ENCODE results near the gene FSD1L.
"Not testable (repeated sequence)": the region's sequence is repeated elsewhere in the genome, so short reads cannot be mapped to it uniquely, and the experiment has no call there.

Gene FSD1L

DNA sequence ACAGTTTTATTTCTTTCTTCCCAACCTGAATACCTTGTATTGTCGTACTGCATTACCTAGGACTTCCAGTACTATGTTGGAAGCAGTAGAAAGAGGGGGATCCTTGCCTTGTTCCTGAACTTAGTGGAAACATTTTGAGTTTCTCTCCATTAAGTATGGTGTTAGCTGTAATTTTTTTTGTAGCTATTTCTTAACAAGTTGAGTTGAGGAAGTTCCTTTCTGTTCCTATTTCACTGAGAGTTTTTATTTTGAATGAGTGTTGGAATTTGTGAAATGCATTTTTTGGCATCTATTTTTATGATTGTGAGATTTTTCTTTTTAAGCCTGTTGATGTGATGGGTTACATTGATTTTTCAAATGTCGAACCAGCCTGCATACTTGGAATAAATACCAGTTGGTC, 49.0 kb downstream of the FSD1L start:
- no peak for DNase-seq

DNA sequence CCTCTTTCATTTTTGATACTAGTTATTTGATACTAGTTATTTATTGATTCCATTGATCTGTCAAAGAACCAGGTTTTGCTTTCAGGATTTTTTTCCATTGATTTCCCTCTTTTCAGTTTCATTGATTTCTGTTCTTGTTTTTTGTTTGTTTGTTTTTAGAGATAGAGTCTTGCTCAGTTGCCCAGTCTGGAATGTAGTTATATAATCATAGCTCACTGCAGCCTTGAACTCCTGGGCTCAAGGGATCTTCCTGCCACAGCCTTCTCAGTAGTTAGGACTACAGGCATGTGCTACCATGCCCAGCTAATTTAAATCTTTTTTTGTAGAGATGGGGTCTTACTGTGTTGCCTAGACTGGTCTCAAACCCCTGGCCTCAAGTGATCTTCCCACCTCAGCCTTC, 49.9 kb downstream of the FSD1L start:
- DNase-seq, result no peak

- no peak for DNase-seq
Observed at GRCh38 chr9:105500108-105500766, 52.4 kb downstream of the FSD1L start.

DNA sequence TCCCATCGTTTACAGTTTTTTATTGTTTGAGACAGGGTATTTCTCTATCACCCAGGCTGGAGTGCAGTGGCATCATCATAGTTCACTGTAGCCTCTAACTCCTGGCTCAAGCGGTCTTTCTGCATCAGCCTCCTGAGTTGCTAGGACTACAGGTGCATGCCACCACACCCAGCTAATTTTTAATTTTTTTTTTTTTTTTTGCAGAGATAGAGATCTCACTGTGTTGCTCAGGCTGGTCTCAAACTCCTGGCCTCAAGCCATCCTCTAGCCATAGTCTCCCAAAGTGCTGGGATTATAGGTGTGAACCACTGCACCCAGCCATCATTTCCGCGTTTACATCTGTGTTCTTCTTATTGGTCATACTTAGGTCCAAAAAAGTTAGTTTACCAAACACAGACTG, 53.6 kb downstream of the FSD1L start:
- DNase-seq, result no peak

DNA sequence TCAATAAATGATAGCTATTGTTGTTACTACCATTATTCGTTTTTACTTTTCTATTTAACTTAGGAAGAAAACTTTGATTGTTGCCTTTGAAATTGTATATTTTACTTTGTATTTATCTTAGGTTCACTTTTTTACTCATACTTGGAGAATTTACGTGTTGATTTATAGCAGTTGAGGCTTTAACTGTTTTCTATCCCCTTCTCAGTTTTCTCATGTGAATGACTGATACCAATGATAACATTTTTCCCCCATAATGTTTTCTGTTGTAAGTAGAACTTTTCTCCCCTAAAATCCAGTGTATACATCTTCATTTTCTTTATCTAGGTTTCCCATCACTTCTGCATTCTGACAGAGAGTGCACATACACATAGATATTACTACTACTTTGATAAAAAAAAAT, 54.4 kb downstream of the FSD1L start:
- no peak for DNase-seq

DNA sequence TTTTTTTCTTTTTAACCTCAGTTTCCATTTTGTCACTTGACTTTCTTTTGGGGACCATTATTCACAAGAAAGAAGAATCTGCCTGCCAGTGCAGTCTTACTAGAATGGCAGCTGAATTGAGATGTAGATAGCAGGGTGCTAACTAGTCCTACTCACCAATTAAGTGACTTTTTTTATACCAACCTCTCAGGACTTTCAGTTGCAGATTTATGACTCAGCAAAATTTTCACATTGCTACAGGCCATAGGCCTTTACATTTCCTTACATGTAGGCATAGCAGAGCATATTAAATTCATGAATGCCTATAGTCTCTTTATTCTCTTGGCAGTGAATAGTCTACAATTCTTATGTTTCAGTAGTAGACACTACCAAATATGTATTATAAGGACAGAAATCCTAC, 56.0 kb downstream of the FSD1L start:
- DNase-seq, result no peak

GRCh38 chr9:105507096-105507790, 59.4 kb downstream of the FSD1L start:
- no peak for DNase-seq

- DNase-seq, result no peak
Observed at GRCh38 chr9:105508530-105508929, 60.7 kb downstream of the FSD1L start.

DNA sequence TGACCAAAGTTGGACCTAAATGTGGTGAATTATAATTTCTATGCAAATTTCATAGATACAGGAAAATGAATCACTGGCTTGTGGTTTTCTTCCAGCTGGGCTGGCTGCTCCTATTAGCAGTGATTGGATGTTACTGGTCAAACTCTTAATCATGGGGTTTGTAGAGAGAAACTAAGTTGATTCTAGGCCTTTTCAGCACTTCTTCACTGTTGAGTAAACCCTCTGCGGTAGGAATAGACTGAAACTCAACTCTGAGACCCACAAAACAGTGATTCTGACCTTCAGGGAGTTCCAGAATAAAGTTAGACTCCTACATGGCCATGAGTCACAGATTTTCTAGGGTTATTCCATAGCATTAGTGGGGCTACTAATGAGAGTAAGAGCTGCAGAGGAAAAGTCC, 62.2 kb downstream of the FSD1L start:
- no peak for DNase-seq

DNA sequence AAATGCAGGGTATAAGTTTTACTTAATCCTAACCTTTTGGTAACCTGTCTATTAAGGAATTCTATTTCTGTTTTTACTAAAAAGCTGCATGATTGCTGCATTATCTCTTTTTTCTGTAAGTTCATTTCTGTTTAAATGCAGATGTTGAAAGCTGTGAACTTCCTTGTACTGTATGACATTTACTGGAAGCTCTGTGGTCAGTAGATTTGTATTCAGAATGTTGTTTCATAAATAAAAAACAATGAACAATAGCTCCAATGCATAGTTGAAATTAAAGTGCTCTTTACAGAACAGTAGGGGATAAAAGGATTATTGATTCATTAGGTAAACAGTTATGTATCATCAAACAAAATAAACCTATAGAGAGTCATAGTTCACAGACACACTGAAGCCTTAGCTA, 63.6 kb downstream of the FSD1L start:
- no peak for DNase-seq

DNA sequence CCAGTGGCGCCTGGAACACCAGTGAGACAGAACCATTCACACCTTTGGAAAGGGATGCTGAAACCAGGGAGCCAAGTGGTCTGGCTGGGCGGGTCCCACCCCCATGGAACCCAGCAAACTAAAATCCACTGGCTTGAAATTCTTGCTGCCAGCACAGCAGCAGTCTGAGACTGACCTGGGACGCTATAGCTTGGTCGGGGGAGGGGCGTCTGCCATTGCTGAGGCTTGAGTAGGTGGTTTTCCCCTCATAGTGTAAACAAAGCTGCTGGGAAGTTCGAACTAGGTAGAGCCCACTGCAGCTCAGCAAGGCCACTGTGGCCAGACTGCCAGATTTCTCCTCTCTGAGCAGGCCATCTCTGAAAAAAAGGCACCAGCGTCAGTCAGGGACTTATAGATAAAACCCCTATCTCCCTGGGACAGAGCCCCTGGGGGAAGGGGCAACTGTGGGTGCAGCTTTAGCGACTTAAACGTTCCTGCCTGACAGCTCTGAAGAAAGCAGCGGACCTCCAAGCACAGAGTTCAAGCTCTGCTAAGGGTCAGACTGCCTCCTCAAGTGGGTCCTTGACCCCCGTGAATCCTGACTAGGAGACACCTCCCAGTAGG, 68.1 kb downstream of the FSD1L start:
- DNase-seq, result no peak

DNA sequence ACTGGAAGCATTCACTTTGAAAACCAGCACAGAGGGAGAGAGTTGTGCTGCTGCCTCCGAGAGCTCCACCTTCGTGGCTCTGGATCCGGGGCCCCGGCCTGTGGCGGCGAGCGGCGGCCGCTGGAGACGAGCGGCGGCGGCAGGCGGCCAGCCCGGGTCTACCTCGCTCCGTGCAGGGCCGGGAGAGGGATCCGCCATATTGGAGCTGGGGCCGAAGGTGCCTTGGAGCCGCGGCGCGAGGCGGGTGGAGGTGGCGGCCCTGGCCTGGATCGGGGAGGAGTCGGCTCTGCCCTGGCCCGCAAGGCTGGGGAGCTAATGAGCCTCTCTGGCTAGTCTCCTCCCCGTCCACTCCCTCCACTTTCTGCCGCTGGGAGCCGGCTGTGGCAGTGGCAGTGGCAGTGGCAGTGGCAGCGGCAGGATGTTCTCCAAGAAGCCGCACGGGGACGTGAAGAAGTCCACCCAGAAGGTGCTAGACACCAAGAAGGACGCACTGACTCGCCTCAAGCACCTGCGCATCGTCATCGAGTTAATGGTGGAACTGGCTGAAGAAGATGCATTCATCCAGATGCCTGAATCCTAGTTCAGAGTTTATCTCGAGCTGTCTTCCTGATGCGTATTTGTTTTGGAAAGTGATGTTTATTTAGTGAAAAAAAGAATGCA, 72.0 kb downstream of the FSD1L start:
- peak; percentile 34 for DNase-seq

GRCh38 chr9:105520992-105521391, 73.2 kb downstream of the FSD1L start:
- not testable (repeated sequence) for DNase-seq

DNA sequence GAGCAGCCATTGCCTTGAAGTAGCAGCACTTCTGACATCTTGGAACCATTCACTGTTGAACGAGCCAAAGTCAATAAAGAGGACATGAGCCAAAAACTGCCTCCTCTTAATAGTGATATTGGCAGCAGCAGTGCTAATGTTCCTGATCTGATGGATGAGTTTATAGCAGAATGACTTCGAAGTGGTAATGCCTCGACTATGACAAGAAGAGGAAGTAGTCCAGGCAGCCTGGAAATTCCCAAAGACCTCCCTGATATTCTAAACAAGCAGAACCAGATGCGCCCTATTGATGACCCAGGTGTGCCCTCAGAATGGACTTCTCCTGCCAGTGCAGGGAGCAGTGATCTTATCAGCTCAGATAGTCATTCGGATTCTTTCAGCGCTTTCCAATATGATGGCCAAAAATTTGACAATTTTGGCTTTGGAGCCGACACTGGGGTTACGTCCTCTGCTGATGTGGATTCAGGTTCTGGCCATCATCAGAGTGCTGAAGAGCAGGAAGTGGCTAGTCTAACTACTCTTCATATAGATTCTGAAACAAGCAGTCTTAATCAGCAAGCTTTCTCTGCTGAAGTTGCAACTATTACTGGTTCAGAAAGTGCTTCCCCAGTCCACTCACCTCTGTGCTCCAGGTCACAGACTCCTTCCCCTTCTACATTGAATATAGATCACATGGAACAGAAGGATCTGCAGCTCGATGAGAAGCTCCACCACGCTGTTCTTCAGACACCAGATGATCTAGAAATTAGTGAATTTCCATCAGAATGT, 75.0 kb downstream of the FSD1L start:
- DNase-seq, result not testable (repeated sequence)

- no peak for DNase-seq
Observed at GRCh38 chr9:105531530-105531929, 83.7 kb downstream of the FSD1L start.

- no peak for DNase-seq
Observed at GRCh38 chr9:105535920-105536668, 88.3 kb downstream of the FSD1L start.

- DNase-seq, result no peak
Observed at GRCh38 chr9:105539452-105539851, 91.6 kb downstream of the FSD1L start.

DNA sequence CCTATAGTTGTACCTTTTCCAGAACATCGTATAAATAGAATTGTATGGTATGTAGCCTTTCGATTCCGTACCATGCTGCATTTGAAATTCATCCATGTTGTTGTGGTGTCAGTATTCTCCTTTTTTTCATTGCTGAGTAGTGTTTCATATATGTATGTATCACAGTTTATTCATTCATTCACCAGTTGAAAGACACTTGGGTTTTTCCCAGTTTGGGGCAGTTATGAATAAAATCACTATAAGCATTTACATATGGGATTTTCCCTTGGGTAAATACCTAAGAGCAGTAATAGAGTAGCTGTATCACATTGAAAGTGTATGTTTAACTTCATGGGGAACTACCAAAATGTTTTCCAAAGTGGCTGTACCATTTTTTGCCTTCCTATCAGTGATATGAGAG, 94.0 kb downstream of the FSD1L start:
- DNase-seq, result no peak

GRCh38 chr9:105554042-105554441, 106.2 kb downstream of the FSD1L start:
- no peak for DNase-seq

DNA sequence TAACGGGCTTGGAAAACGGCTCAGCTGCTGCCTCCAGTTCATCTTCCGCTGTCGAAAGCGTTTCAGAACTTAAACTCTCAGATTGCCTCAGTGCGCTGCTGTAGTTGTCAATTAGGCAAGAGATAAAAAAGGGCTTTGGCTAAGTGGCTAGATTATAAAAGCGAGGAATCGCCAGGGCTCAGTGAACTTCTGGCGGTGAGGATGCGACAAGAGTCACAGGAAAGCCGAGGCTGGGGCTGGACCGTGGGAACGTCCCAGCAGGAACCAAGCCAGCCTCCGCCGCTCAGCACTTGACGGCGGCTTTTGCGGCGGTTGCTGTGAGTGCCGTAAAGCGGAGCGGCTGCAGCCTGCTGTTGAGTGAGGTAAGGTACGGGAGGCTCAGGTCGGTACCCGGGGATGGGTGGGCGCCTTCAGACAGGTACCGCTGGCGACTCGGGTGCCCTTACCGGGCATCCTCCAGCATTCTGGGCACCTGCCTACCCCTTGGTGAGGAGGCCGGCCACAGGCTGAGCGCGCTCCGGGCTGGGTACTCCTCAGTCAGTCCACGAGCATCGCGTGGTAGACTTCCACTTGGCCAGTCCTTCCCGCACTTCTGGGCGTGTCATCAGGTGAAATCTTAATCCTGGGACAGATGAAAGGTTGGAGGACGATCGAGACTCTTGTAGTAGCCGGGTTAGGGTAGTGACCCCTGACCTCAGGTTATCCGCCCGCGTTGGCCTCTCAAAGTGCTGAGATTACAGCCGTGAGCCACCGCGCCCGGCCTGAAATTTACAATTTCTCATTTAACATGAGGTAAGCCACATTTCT, 110.2 kb downstream of the FSD1L start, which contains the start of gene FKTN:
Gene FKTN, plus strand, starts transcription at position 328 of the 807 bp plus-strand sequence. CDS start 16,902 bp downstream, outside the sequence.
- peak; percentile 88 for DNase-seq

DNA sequence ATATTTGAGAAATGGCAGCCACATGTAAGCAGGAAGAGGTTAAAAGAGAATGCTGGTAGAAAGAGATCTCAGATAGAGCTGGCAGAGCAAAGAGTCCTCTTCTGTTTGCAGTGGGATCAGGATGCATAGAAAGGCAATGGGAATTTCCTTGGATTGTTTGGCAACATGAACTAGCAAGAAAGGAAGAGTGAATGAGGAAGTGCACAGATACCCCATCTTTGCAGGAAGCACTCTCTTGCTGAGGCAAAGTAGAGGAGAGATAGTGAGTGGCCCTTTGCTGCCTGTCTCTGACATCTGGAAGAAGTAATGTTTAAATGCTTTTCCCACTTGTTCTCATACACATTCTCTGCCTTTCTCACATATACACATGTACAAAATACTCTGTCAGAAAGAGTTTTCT, 124.6 kb downstream of the FSD1L start:
- no peak for DNase-seq
